Chondrocyte (in vitro differentiated cells): ENCODE results near the gene CHRNB2. TPM values are rescaled to one million over a fixed set of nuclear protein-coding genes. Genes with fewer than 3 reads are reported as not detected.

Source experiments
- DNase-seq: peaks from one replicate; pipeline ENCODE4 v3.0.0; 2021; ENCODE audit warnings: mixed read lengths, low spot score
- H3K27ac Mint-ChIP-seq: one replicate; pipeline ENCODE4 v1.8.0; 2021; ENCODE audit warnings: mild to moderate bottlenecking, moderate library complexity, mixed read lengths; ENCODE audit not compliant: unreplicated experiment
- H3K27me3 Mint-ChIP-seq: 2 replicates; pipeline ENCODE4 v1.8.0; 2021; ENCODE audit warnings: low read depth, mixed read lengths
- H3K36me3 Mint-ChIP-seq: 2 replicates; pipeline ENCODE4 v1.8.0; 2021; ENCODE audit warnings: low read depth, mixed read lengths
- H3K4me1 Mint-ChIP-seq: 2 replicates; pipeline ENCODE4 v1.8.0; 2021; ENCODE audit warnings: low read depth, mild to moderate bottlenecking, mixed read lengths
- H3K4me3 Mint-ChIP-seq: one replicate; pipeline ENCODE4 v1.8.0; 2021; ENCODE audit warnings: mild to moderate bottlenecking, moderate library complexity, mixed read lengths; ENCODE audit not compliant: unreplicated experiment
- H3K9me3 Mint-ChIP-seq: 2 replicates; pipeline ENCODE4 v1.8.0; 2021; ENCODE audit warnings: low read depth, mixed read lengths
- CTCF ChIP-seq: fragments of 200-600 bp; sonication (generic); IDR thresholded peaks from 2 replicates; pipeline ENCODE4 v1.5.0; 2021; ENCODE audit warnings: antibody characterized with exemption, mild to moderate bottlenecking, moderate library complexity
- total RNA-seq: library from RNA; stranded (reverse); gene quantifications from 3 replicates; pipeline ENCODE4 v1.2.1, GENCODE V29; 2021

The CHRNB2 gene
- total RNA-seq, 1 donor from 2014 or later = not detected

GRCh38 chr1:154575951-154576566 lies 8.5 kb downstream of the CHRNB2 start:
- peaks cover 20% of the 10 kb centered on the region for H3K36me3 Mint-ChIP-seq
- H3K27me3 Mint-ChIP-seq = peaks cover 5% of the 10 kb centered on the region
- H3K27ac Mint-ChIP-seq = no peak overlapping the region
- H3K4me3 Mint-ChIP-seq = no peak overlapping the region
- no peaks in the 10 kb centered on the region for H3K9me3 Mint-ChIP-seq
- H3K4me1 Mint-ChIP-seq = no peaks in the 10 kb centered on the region
- no peak for TF ChIP-seq CTCF
- DNase-seq = no peak

GRCh38 chr1:154577346-154578057 lies 9.9 kb downstream of the CHRNB2 start:
- Mint-ChIP-seq H3K4me1 (no peaks in the 10 kb centered on the region), H3K36me3 (peaks cover 28% of the 10 kb centered on the region), H3K27me3 (no peaks in the 10 kb centered on the region), H3K9me3 (no peaks in the 10 kb centered on the region), H3K4me3 (no peak overlapping the region), H3K27ac (no peak overlapping the region)
- DNase-seq = no peak
- no peak for TF ChIP-seq CTCF

- TF ChIP-seq CTCF = no peak
Measured at GRCh38 chr1:154578058-154578418, 10.5 kb downstream of the CHRNB2 start.

DNA sequence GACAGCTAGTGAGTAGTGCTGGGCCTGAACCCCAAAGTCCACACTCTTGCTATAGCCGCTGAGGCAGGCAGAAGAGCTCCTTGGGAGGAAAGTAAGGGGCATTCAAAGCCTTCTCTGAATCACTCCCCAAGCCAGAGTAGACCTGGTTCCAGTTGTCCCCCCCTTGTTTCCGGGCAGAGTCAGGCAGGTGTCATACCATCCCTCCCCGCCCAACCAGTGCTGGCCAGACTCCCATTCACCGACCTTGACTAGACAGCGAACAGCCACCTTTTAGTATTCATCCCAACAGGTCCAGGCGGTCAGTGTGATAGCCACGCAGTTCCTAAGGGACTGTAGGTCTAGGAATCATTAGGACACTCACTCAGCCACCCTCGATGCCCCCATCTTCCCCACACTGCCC lies 11.8 kb downstream of the CHRNB2 start:
- Mint-ChIP-seq H3K9me3 (no peaks in the 10 kb centered on the region), H3K27ac (no peak overlapping the region)

More at GRCh38 chr1:154578058-154578418, 10.5 kb downstream of the CHRNB2 start:
- no peak for DNase-seq
- H3K4me1 Mint-ChIP-seq = no peaks in the 10 kb centered on the region
- no peaks in the 10 kb centered on the region for H3K9me3 Mint-ChIP-seq
- no peak overlapping the region for H3K27ac Mint-ChIP-seq
- peaks cover 28% of the 10 kb centered on the region for H3K36me3 Mint-ChIP-seq
- no peak overlapping the region for H3K4me3 Mint-ChIP-seq
- H3K27me3 Mint-ChIP-seq = no peaks in the 10 kb centered on the region

DNA sequence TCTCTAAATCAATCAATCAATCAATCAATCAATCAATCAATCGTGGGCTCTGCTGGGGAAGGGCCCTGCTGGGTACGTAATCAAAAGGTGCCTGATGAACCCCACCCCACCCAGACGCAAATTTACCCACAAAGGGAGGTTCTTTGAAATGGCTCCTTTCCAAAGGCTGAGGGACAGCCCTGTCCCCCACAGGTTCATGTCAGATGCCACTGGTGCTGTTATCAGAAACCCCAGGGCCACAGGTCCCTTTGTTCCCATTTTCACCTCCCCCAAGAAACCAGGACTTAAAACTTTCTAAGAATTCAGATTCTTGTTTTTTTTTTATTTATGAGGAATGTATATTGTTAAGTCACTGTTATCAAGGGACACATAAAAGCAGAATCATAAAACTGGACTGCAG lies 14.2 kb downstream of the CHRNB2 start:
- no peak for TF ChIP-seq CTCF
- H3K27ac Mint-ChIP-seq = no peak overlapping the region
- peaks cover 14% of the 10 kb centered on the region for H3K4me1 Mint-ChIP-seq
- H3K36me3 Mint-ChIP-seq = peaks cover 60% of the 10 kb centered on the region
- H3K9me3 Mint-ChIP-seq = no peaks in the 10 kb centered on the region
- H3K27me3 Mint-ChIP-seq = no peaks in the 10 kb centered on the region
- DNase-seq = no peak
- no peak overlapping the region for H3K4me3 Mint-ChIP-seq

More for the DNA sequence above, 11.8 kb downstream of the CHRNB2 start:
- Mint-ChIP-seq H3K4me3 (no peak overlapping the region), H3K27me3 (no peaks in the 10 kb centered on the region), H3K36me3 (peaks cover 39% of the 10 kb centered on the region), H3K4me1 (peaks cover 10% of the 10 kb centered on the region)
- DNase-seq = no peak
- TF ChIP-seq CTCF = no peak
